Sigmoid colon (tissue), 4 donors: ENCODE data around the gene HRK.

Source experiments
- CTCF ChIP-seq, 4 experiments: fragments of 450-650 bp in 3 of 4; fragments of 200-600 bp in 1 of 4; IDR thresholded peaks; one replicate each; pipeline ENCODE4 v1.5.1; 2016 to 2019; ENCODE audit warnings: antibody characterized with exemption in 4 of 4, mild to moderate bottlenecking in 3 of 4, moderate library complexity in 2 of 4
- POLR2A ChIP-seq, 2 donors: fragments of 450-650 bp; IDR thresholded peaks; one replicate each; pipeline ENCODE4 v1.6.1; 2016; ENCODE audit warnings: antibody characterized with exemption in 2 of 2, mild to moderate bottlenecking in 2 of 2, moderate library complexity in 2 of 2
- POLR2AphosphoS5 ChIP-seq, 4 donors: sonication (generic); formaldehyde crosslinking; IDR thresholded peaks; one replicate each; pipeline ENCODE4 v1.6.1; 2017; ENCODE audit warnings: antibody characterized with exemption in 4 of 4

- TF ChIP-seq POLR2AphosphoS5 (IDR thresholded peaks at IDR 0.05): no peak
- TF ChIP-seq POLR2A (IDR thresholded peaks at IDR 0.05): no peak
- no peak for TF ChIP-seq CTCF (IDR thresholded peaks at IDR 0.05)
Measured at GRCh38 chr12:116928504-116928903, 47.3 kb upstream of the HRK start.
